Lower leg skin (tissue), 4 donors: ENCODE data around the gene AMPD1. TPM values are rescaled to one million over a fixed set of nuclear protein-coding genes. Genes with fewer than 3 reads are reported as not detected.

Experiments
- DNase-seq, 2 donors: peaks; one replicate each; pipeline ENCODE4 v3.0.0-alpha.2; 2019; ENCODE audit warnings: low spot score in 2 of 2
- H3K4me3 ChIP-seq: fragments of 200-600 bp; sonication (generic); 2 replicates; pipeline ENCODE4 v1.5.1; 2017; ENCODE audit warnings: mild to moderate bottlenecking, low read depth; ENCODE audit not compliant: poor library complexity, severe bottlenecking
- CTCF ChIP-seq, 3 donors: fragments of 450-650 bp; IDR thresholded peaks; one replicate each; pipeline ENCODE4 v1.5.1; 2016; ENCODE audit warnings: antibody characterized with exemption in 3 of 3, mild to moderate bottlenecking in 3 of 3, moderate library complexity in 2 of 3
- POLR2A ChIP-seq, 2 donors: fragments of 450-650 bp; IDR thresholded peaks; one replicate each; pipeline ENCODE4 v1.6.1; 2016 to 2017; ENCODE audit warnings: antibody characterized with exemption in 2 of 2, mild to moderate bottlenecking in 1 of 2, moderate library complexity in 1 of 2
- WGBS, 2 donors: methylation state at CpG; one replicate each; pipeline ENCODE4 v1.1.5; 2018; 5-methylcytosine and 5-hydroxymethylcytosine counted together
- intact Hi-C: fragments of 100-400 bp; cut with DNase I; formaldehyde crosslinking; loops from one replicate; pipeline ENCODE4 v1.15.0; 2023; ENCODE audit warnings: low total_unique reads
- total RNA-seq, 4 donors: library from RNA; depleted of rRNA; stranded (reverse); fragments of >200 nt; gene quantifications; one replicate each; pipeline ENCODE4 v1.1.0, GENCODE V29; 2016

The AMPD1 gene
- total RNA-seq, 4 donors from 2014 or later = not detected

DNA sequence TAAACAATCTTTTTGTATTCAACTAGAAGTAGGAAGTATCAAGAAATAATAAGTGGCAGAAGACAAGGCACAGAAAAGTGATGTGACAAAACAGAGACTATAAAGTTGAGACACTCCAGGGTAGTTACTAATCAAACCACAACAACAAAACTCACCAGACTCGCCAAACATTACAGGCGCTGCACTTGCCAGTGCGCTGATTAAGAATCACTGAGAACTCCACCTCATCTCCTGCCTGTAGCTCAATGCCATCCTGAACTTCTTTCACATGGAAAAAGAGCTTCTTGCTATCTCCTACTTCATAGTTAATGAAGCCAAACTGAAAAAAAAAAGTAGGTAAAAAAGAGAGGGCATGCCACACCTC lies 24.1 kb upstream of the AMPD1 start:
- no peak overlapping the region for H3K4me3 ChIP-seq
- WGBS, 2 donors = 72 to 78% methylated on average over 3 of the region's 3 CpGs
- no peak for TF ChIP-seq CTCF (IDR thresholded peaks at IDR 0.05)
- TF ChIP-seq POLR2A (IDR thresholded peaks at IDR 0.05) = no peak
- intact Hi-C loops = no loop called here
- DNase-seq = no peak

- WGBS, 2 donors = 83 to 85% methylated on average over 11 of the region's 11 CpGs
- DNase-seq = no peak
- intact Hi-C loops = no loop called here
- no peak for TF ChIP-seq CTCF (IDR thresholded peaks at IDR 0.05)
- H3K4me3 ChIP-seq = no peak overlapping the region
These were observed 23.5 kb upstream of the AMPD1 start for GRCh38 chr1:114718661-114719423.

- TF ChIP-seq POLR2A (IDR thresholded peaks at IDR 0.05) = no peak
- TF ChIP-seq CTCF (IDR thresholded peaks at IDR 0.05) = no peak
- WGBS, 2 donors = 0 to 1% methylated on average over 38 of the region's 38 CpGs
- H3K4me3 ChIP-seq = peak within 1 kb of the TSS; percentile 95
- intact Hi-C loops = no loop called here
- peak; percentile 92 to 99 for DNase-seq
These were observed 21.2 kb upstream of the AMPD1 start, which contains the start of gene NRAS for GRCh38 chr1:114716304-114717170. TSS of gene NRAS (minus strand) at chr1:114716771. CDS start at chr1:114716160, 611 bp downstream.

GRCh38 chr1:114715952-114716303 lies 20.6 kb upstream of the AMPD1 start:
- no peak for TF ChIP-seq POLR2A (IDR thresholded peaks at IDR 0.05)
- TF ChIP-seq CTCF (IDR thresholded peaks at IDR 0.05) = no peak
- DNase-seq = no peak
- H3K4me3 ChIP-seq = peak overlapping the region; percentile 95
- intact Hi-C loops = no loop called here
- 27 to 30% methylated on average over 4 of the region's 4 CpGs for WGBS, 2 donors

GRCh38 chr1:114712977-114713376 lies 17.6 kb upstream of the AMPD1 start:
- no peak overlapping the region for H3K4me3 ChIP-seq
- no peak for TF ChIP-seq CTCF (IDR thresholded peaks at IDR 0.05)
- no peak for TF ChIP-seq POLR2A (IDR thresholded peaks at IDR 0.05)
- WGBS, 2 donors = 82 to 85% methylated on average over 4 of the region's 4 CpGs
- intact Hi-C loops = no loop called here
- no peak for DNase-seq
